ENCODE results near the gene ACTRT3. TPM values are rescaled to one million over a fixed set of nuclear protein-coding genes. Genes with fewer than 3 reads are reported as not detected.

The ACTRT3 gene
- 1 to 10 TPM in 3 of 4 donors, under 1 TPM in 1; 0.58 to 7.4 (median 3.7) TPM for total RNA-seq

GRCh38 chr3:169769287-169770181 lies at the start of gene ACTRT3:
Gene ACTRT3, minus strand, starts transcription at chr3:169769561. Its CDS starts 41 bp downstream, at chr3:169769520.
- intact Hi-C loops (cut with DNase I; ENCODE audit: low total_unique reads): no loop called here
- Histone ChIP-seq H3K4me1 (peaks cover 0 to under 1% of the 10 kb centered on the region in 2 donors), H3K9me3 (no peaks in the 10 kb centered on the region), H3K36me3 (no peaks in the 10 kb centered on the region), H3K27ac (peak within 1 kb of the TSS; percentile 81 to 87), H3K27me3 (no peaks in the 10 kb centered on the region), H3K4me3 (peak within 1 kb of the TSS; percentile 50 to 70)
- TF ChIP-seq CTCF (IDR thresholded peaks at IDR 0.05) (no peak), POLR2A (IDR thresholded peaks at IDR 0.05) (peak in 1 of 2 donors; percentile 24)
- peak; percentile 43 to 56 for DNase-seq

- no peaks in the 10 kb centered on the region for H3K27me3 ChIP-seq
- no peak overlapping the region for H3K4me3 ChIP-seq
- intact Hi-C loops (cut with DNase I; ENCODE audit: low total_unique reads): no loop called here
- H3K4me1 ChIP-seq: no peaks in the 10 kb centered on the region
- TF ChIP-seq CTCF (IDR thresholded peaks at IDR 0.05) (no peak), POLR2A (IDR thresholded peaks at IDR 0.05) (no peak)
- no peak overlapping the region for H3K27ac ChIP-seq
- no peaks in the 10 kb centered on the region for H3K36me3 ChIP-seq
- no peak for DNase-seq
- H3K9me3 ChIP-seq: no peaks in the 10 kb centered on the region
Observed at GRCh38 chr3:169818316-169818715, 49.0 kb upstream of the ACTRT3 start.

- no peak for TF ChIP-seq CTCF (IDR thresholded peaks at IDR 0.05)
- TF ChIP-seq POLR2A (IDR thresholded peaks at IDR 0.05): no peak
- H3K9me3 ChIP-seq: no peaks in the 10 kb centered on the region
- DNase-seq: no peak
- no peaks in the 10 kb centered on the region for H3K36me3 ChIP-seq
- no peak overlapping the region for H3K4me3 ChIP-seq
- H3K27ac ChIP-seq: no peak overlapping the region
- no peaks in the 10 kb centered on the region for H3K27me3 ChIP-seq
- H3K4me1 ChIP-seq: no peaks in the 10 kb centered on the region
- intact Hi-C loops (cut with DNase I; ENCODE audit: low total_unique reads): no loop called here
Observed at GRCh38 chr3:169815590-169816150, 46.3 kb upstream of the ACTRT3 start.

GRCh38 chr3:169813757-169814517 lies 44.6 kb upstream of the ACTRT3 start:
- intact Hi-C loops (cut with DNase I; ENCODE audit: low total_unique reads): no loop called here
- Histone ChIP-seq H3K4me3 (peak overlapping the region in 1 of 2 donors; percentile 76), H3K9me3 (no peaks in the 10 kb centered on the region), H3K27ac (no peak overlapping the region), H3K36me3 (no peaks in the 10 kb centered on the region), H3K4me1 (no peaks in the 10 kb centered on the region), H3K27me3 (no peaks in the 10 kb centered on the region)
- no peak for DNase-seq
- TF ChIP-seq CTCF (IDR thresholded peaks at IDR 0.05): peak in 1 of 4 experiments; percentile 14
- no peak for TF ChIP-seq POLR2A (IDR thresholded peaks at IDR 0.05)
